Right lobe of liver (tissue), 6 donors: ENCODE measurements around the gene ATRNL1. TPM values are rescaled to one million over a fixed set of nuclear protein-coding genes. Genes with fewer than 3 reads are reported as not detected.
"Not testable (repeated sequence)": the region's sequence is repeated elsewhere in the genome, so short reads cannot be mapped to it uniquely, and the experiment has no call there.

Experiments used
- ATAC-seq, 4 donors: fragments of 200-7000 bp; cut with Tn5 transposase; one replicate each; pipeline ENCODE4 v1.9.1; 2020; ENCODE audit warnings: mild to moderate bottlenecking in 4 of 4, moderate library complexity in 4 of 4
- DNase-seq, 3 donors: peaks; one replicate each; pipeline ENCODE4 v3.0.0-alpha.2; 2020
- H3K27ac ChIP-seq, 3 donors: fragments of 200-600 bp; one replicate each; pipeline ENCODE4 v1.8.0; 2022
- H3K27me3 ChIP-seq, 2 donors: fragments of 200-600 bp; one replicate each; pipeline ENCODE4 v1.8.0; 2022
- H3K36me3 ChIP-seq, 4 donors: fragments of 200-600 bp; sonication (generic) in 1 of 4; one replicate each; pipeline versions ENCODE4 v1.5.1 to v1.8.0; 2017 to 2022; ENCODE audit warnings: control low read depth in 1 of 4
- H3K4me1 ChIP-seq, 4 donors: fragments of 200-600 bp; sonication (generic) in 1 of 4; one replicate each; pipeline versions ENCODE4 v1.5.1 to v1.8.0; 2017 to 2022; ENCODE audit warnings: control low read depth in 1 of 4
- H3K4me3 ChIP-seq, 3 donors: fragments of 200-600 bp; one replicate each; pipeline ENCODE4 v1.8.0; 2022
- H3K9me3 ChIP-seq, 4 donors: fragments of 200-600 bp; sonication (generic) in 1 of 4; one replicate each; pipeline versions ENCODE4 v1.5.1 to v1.8.0; 2017 to 2022; ENCODE audit warnings: control low read depth in 1 of 4
- CTCF ChIP-seq, 4 donors: fragments of 200-600 bp in 3 of 4; fragments of 450-650 bp in 1 of 4; IDR thresholded peaks; one replicate each; pipeline versions ENCODE4 v1.5.1 to v1.8.0; 2016 to 2022; ENCODE audit warnings: antibody characterized with exemption in 4 of 4, mild to moderate bottlenecking in 2 of 4
- POLR2A ChIP-seq: fragments of 450-650 bp; IDR thresholded peaks from one replicate; pipeline ENCODE4 v1.6.1; 2017; ENCODE audit warnings: antibody characterized with exemption, mild to moderate bottlenecking
- WGBS: methylation state at CpG from one replicate; pipeline ENCODE4 v1.1.6; 2018; ENCODE audit warnings: low coverage, low lambda C conversion rate; ENCODE audit not compliant: insufficient coverage; ENCODE audit errors: missing lambda C conversion rate; 5-methylcytosine and 5-hydroxymethylcytosine counted together
- intact Hi-C, 2 donors: fragments of 100-400 bp; cut with DNase I; formaldehyde crosslinking; loops; one replicate each; pipeline versions ENCODE4 v1.11.2 to v1.14.1; 2022
- total RNA-seq, 6 experiments: library from RNA; depleted of rRNA in 2 of 6; stranded (reverse); fragments of >200 nt in 2 of 6; fragmentation: NEBNext Ultra II Directional in 3 of 6; extraction: Animal tissue kit (Norgen Biotek cat#: 25700) in 3 of 6; gene quantifications; one replicate each; pipeline versions ENCODE4 v1.1.0 to v1.2.4, GENCODE V29; 2016 to 2023
- donor health status: DM: no; HTN: yes; CAD: no.
- donor health status: DM: no; HTN: no; CAD: no.
- donor health status: DM: no; HTN: no; CAD: no.
- donor health status: DM: no; HTN: yes; CAD: no.
- donor health status: DM: no; HTN: yes; CAD: no.

The ATRNL1 gene
- total RNA-seq, 6 experiments from 2014 or later, result 0.81 to 5.3 (median 2.6) TPM

GRCh38 chr10:115328331-115328730 lies 235.2 kb downstream of the ATRNL1 start:
- WGBS, result 69% methylated on average over 2 of the region's 2 CpGs
- intact Hi-C loops, result no loop called here
- ATAC-seq (no peak), DNase-seq (no peak)
- no peak for TF ChIP-seq POLR2A
- TF ChIP-seq CTCF (IDR thresholded peaks at IDR 0.05), result no peak
- H3K4me3 ChIP-seq, result no peak overlapping the region
- H3K27ac ChIP-seq, result no peak overlapping the region
- no peaks in the 10 kb centered on the region for H3K9me3 ChIP-seq
- H3K36me3 ChIP-seq, result no peaks in the 10 kb centered on the region
- H3K27me3 ChIP-seq, result no peaks in the 10 kb centered on the region
- H3K4me1 ChIP-seq, result no peaks in the 10 kb centered on the region

GRCh38 chr10:115335366-115335765 lies 242.2 kb downstream of the ATRNL1 start:
- Histone ChIP-seq H3K36me3 (no peaks in the 10 kb centered on the region), H3K9me3 (no peaks in the 10 kb centered on the region), H3K27ac (no peak overlapping the region), H3K4me3 (no peak overlapping the region), H3K27me3 (no peaks in the 10 kb centered on the region), H3K4me1 (no peaks in the 10 kb centered on the region)
- intact Hi-C loops, result no loop called here
- 92% methylated on average over 1 of the region's 1 CpG for WGBS
- DNase-seq (no peak), ATAC-seq (no peak)
- no peak for TF ChIP-seq POLR2A
- TF ChIP-seq CTCF (IDR thresholded peaks at IDR 0.05), result no peak

- H3K36me3 ChIP-seq, result no peaks in the 10 kb centered on the region
- ATAC-seq (peak; percentile 84 to 91 (median 88)), DNase-seq (peak in 1 of 3 donors; percentile 58)
- no peak overlapping the region for H3K4me3 ChIP-seq
- H3K27me3 ChIP-seq, result no peaks in the 10 kb centered on the region
- intact Hi-C loops, result no loop called here
- TF ChIP-seq CTCF (IDR thresholded peaks at IDR 0.05) (peak; percentile 61 to 76 (median 74)), POLR2A (no peak)
- H3K9me3 ChIP-seq, result no peaks in the 10 kb centered on the region
- no peak overlapping the region for H3K27ac ChIP-seq
- no peaks in the 10 kb centered on the region for H3K4me1 ChIP-seq
- WGBS, result 0% methylated on average over 2 of the region's 2 CpGs
These were observed 262.1 kb downstream of the ATRNL1 start for GRCh38 chr10:115355162-115355760.

DNA sequence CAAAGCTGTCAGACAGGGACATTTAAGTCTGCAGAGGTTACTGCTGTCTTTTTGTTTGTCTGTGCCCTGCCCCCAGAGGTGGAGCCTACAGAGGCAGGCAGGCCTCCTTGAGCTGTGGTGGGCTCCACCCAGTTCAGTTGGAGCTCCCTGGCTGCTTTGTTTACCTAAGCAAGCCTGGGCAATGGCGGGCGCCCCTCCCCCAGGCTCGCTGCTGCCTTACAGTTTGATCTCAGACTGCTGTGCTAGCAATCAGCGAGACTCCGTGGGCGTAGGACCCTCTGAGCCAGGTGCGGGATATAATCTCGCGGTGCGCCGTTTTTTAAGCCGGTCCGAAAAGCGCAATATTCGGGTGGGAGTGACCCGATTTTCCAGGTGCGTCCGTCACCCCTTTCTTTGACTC lies 274.8 kb downstream of the ATRNL1 start:
- ATAC-seq, result not testable (repeated sequence)

DNA sequence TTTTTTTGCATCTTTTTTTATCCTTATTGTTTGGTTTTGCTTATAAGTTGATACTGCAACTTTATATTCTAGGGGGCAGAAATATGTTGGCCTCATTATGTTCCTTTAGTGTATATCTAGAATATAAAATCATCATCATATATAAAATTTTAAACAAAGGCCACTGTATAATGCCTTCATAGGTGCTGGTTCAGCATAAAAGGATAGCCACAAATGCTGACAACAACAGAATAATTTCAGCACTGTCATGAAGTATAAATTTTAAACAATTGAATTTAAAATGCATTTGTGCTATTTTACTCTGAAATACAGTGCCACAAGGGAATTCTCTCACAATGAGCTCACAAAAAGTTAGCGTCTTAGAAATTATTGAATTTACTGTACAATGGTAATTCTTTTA lies 285.9 kb downstream of the ATRNL1 start:
- H3K27me3 ChIP-seq, result no peaks in the 10 kb centered on the region

More for the DNA sequence above, 274.8 kb downstream of the ATRNL1 start:
- H3K36me3 ChIP-seq, H3K9me3 ChIP-seq, intact Hi-C loops, H3K27ac ChIP-seq, DNase-seq, H3K27me3 ChIP-seq, H3K4me1 ChIP-seq, H3K4me3 ChIP-seq: not testable (repeated sequence)
- WGBS, result no CpG with 5 or more reads among the region's 18 CpGs

More for the DNA sequence above, 285.9 kb downstream of the ATRNL1 start:
- Histone ChIP-seq H3K36me3 (no peaks in the 10 kb centered on the region), H3K27ac (no peak overlapping the region), H3K4me1 (no peaks in the 10 kb centered on the region), H3K9me3 (no peaks in the 10 kb centered on the region), H3K4me3 (no peak overlapping the region)
- no peak for TF ChIP-seq POLR2A
- no peak for TF ChIP-seq CTCF (IDR thresholded peaks at IDR 0.05)
- no peak for DNase-seq
- no peak for ATAC-seq
- intact Hi-C loops, result no loop called here
- 85% methylated on average over 1 of the region's 1 CpG for WGBS
